A673 (cell line): Measurements from ENCODE around the gene RAD51AP1. TPM values are rescaled to one million over a fixed set of nuclear protein-coding genes. Genes with fewer than 3 reads are reported as not detected.

Experiments used
- BruUV-seq: library from RNA; stranded (reverse); fragments of 400-500 nt; replicated peaks from 2 replicates; lab custom pipeline; 2021; lab: Mats Ljungman, UMichigan
- CTCF ChIA-PET: fragments of 300-600 bp; sonication (Branson Sonifier 250); formaldehyde crosslinking; loops from one replicate; lab custom pipeline; 2022; ENCODE audit warnings: antibody characterized with exemption; lab: Charles Lee
- POLR2A ChIA-PET: fragments of 300-600 bp; sonication (Branson Sonifier 250); formaldehyde crosslinking; loops from one replicate; lab custom pipeline; 2022; ENCODE audit warnings: antibody characterized with exemption; ENCODE audit not compliant: low non-redundant PET; lab: Charles Lee
- DNase-seq: peaks from one replicate; pipeline ENCODE4 v3.0.0-alpha.2; 2015; ENCODE audit warnings: low spot score
- H3K27ac ChIP-seq: fragments of 200-600 bp; sonication (generic); 2 replicates; pipeline ENCODE4 v1.5.1; 2016; ENCODE audit warnings: mixed run types, low read depth, mild to moderate bottlenecking, mixed read lengths, antibody characterized with exemption, low read length; ENCODE audit not compliant: poor library complexity, severe bottlenecking
- H3K27me3 ChIP-seq: fragments of 200-600 bp; sonication (generic); replicated peaks from 2 replicates; pipeline ENCODE4 v1.6.1; 2017; ENCODE audit warnings: mixed run types, low read depth, mild to moderate bottlenecking, mixed read lengths, antibody characterized with exemption, low read length; ENCODE audit not compliant: insufficient read depth, poor library complexity
- H3K36me3 ChIP-seq: fragments of 200-600 bp; sonication (generic); 2 replicates; pipeline ENCODE4 v1.6.1; 2016; ENCODE audit warnings: mixed run types, mild to moderate bottlenecking, mixed read lengths, antibody characterized with exemption, low read length; ENCODE audit not compliant: insufficient read depth, poor library complexity, severe bottlenecking
- H3K4me1 ChIP-seq: fragments of 200-600 bp; sonication (generic); 2 replicates; pipeline ENCODE4 v1.6.1; 2017; ENCODE audit warnings: mixed run types, mild to moderate bottlenecking, mixed read lengths, antibody characterized with exemption, low read length; ENCODE audit not compliant: insufficient read depth, poor library complexity, severe bottlenecking
- H3K4me3 ChIP-seq: fragments of 200-600 bp; sonication (generic); 2 replicates; pipeline ENCODE4 v1.5.1; 2016; ENCODE audit warnings: low read depth, mixed run types, mild to moderate bottlenecking, mixed read lengths, low read length; ENCODE audit not compliant: poor library complexity, severe bottlenecking
- H3K9me3 ChIP-seq: fragments of 200-600 bp; sonication (generic); 2 replicates; pipeline ENCODE4 v1.6.1; 2016; ENCODE audit warnings: mixed run types, low read depth, mild to moderate bottlenecking, mixed read lengths, antibody characterized with exemption, low read length; ENCODE audit not compliant: poor library complexity, severe bottlenecking
- CTCF ChIP-seq: fragments of 300-800, 200-600 bp; sonication (generic); conservative IDR thresholded peaks from 2 replicates; pipeline ENCODE4 v1.5.1; 2017; ENCODE audit warnings: low read depth, mild to moderate bottlenecking, antibody characterized with exemption, low read length, moderate library complexity, mixed read lengths
- EZH2 ChIP-seq: fragments of 200-600 bp; sonication (generic); IDR thresholded peaks from 2 replicates; pipeline ENCODE4 v1.6.1; 2017; ENCODE audit warnings: borderline replicate concordance, low read depth, mild to moderate bottlenecking, mixed read lengths, antibody characterized with exemption, low read length; ENCODE audit not compliant: poor library complexity, severe bottlenecking
- intact Hi-C: fragments of 100-400 bp; cut with micrococcal nuclease; formaldehyde crosslinking; loops from one replicate; pipeline ENCODE4 v1.10.0; 2022; ENCODE audit not compliant: unreplicated experiment
- total RNA-seq: library from RNA; stranded (reverse); gene quantifications from 2 replicates; pipeline ENCODE4 v1.2.3, GENCODE V29; 2021

The RAD51AP1 gene
- total RNA-seq, 1 experiment from 2014 or later, result 58.9 TPM

- POLR2A ChIA-PET, result no interaction called here
- no peak overlapping the region for H3K4me3 ChIP-seq
- BruUV-seq, result no TSS peak
- H3K4me1 ChIP-seq, result no peaks in the 10 kb centered on the region
- intact Hi-C loops, result no loop called here
- no peak for TF ChIP-seq EZH2
- no peak for DNase-seq
- peaks cover 34% of the 10 kb centered on the region for H3K36me3 ChIP-seq
- CTCF ChIA-PET, result no interaction called here
- H3K9me3 ChIP-seq, result no peaks in the 10 kb centered on the region
- no peaks in the 10 kb centered on the region for H3K27me3 ChIP-seq
- no peak overlapping the region for H3K27ac ChIP-seq
Measured at GRCh38 chr12:4557586-4557985, 18.9 kb downstream of the RAD51AP1 start.

GRCh38 chr12:4558171-4558570 lies 19.5 kb downstream of the RAD51AP1 start:
- Histone ChIP-seq H3K27ac (no peak overlapping the region), H3K4me1 (no peaks in the 10 kb centered on the region), H3K36me3 (peaks cover 29% of the 10 kb centered on the region), H3K9me3 (no peaks in the 10 kb centered on the region), H3K27me3 (no peaks in the 10 kb centered on the region), H3K4me3 (no peak overlapping the region)
- ChIA-PET POLR2A (no interaction called here), CTCF (no interaction called here)
- no TSS peak for BruUV-seq
- no peak for DNase-seq
- intact Hi-C loops, result no loop called here
- TF ChIP-seq CTCF, result no peak
- no peak for TF ChIP-seq EZH2

- CTCF ChIA-PET, result no interaction called here
- no TSS peak for BruUV-seq
- Histone ChIP-seq H3K4me3 (no peak within 1 kb of the TSS), H3K4me1 (no peaks in the 10 kb centered on the region), H3K9me3 (no peaks in the 10 kb centered on the region), H3K27ac (no peak within 1 kb of the TSS), H3K36me3 (peaks cover 11% of the 10 kb centered on the region), H3K27me3 (no peaks in the 10 kb centered on the region)
- DNase-seq, result no peak
- TF ChIP-seq EZH2 (no peak), CTCF (no peak)
- intact Hi-C loops, result no loop called here
- POLR2A ChIA-PET, result interaction anchor here (0.8 kb wide), 1 partner anchor 9 kb away, joined by 4 read pairs; no protein-coding TSS in a partner anchor
Measured at GRCh38 chr12:4562034-4562657, 23.5 kb downstream of the RAD51AP1 start, which contains the start of gene DYRK4. Gene DYRK4 (plus strand): TSS chr12:4562208. CDS start chr12:4562246, 38 bp downstream.

GRCh38 chr12:4563336-4563735 lies 24.6 kb downstream of the RAD51AP1 start:
- ChIA-PET POLR2A (no interaction called here), CTCF (no interaction called here)
- DNase-seq, result no peak
- intact Hi-C loops, result no loop called here
- BruUV-seq, result no TSS peak
- H3K4me3 ChIP-seq, result no peak overlapping the region
- peaks cover 8% of the 10 kb centered on the region for H3K36me3 ChIP-seq
- no peaks in the 10 kb centered on the region for H3K4me1 ChIP-seq
- H3K27me3 ChIP-seq, result no peaks in the 10 kb centered on the region
- no peak for TF ChIP-seq EZH2
- no peak for TF ChIP-seq CTCF
- H3K27ac ChIP-seq, result no peak overlapping the region
- H3K9me3 ChIP-seq, result no peaks in the 10 kb centered on the region
